ENCODE results near the gene USP5. TPM values are rescaled to one million over a fixed set of nuclear protein-coding genes. Genes with fewer than 3 reads are reported as not detected.

Gene USP5, protein sequence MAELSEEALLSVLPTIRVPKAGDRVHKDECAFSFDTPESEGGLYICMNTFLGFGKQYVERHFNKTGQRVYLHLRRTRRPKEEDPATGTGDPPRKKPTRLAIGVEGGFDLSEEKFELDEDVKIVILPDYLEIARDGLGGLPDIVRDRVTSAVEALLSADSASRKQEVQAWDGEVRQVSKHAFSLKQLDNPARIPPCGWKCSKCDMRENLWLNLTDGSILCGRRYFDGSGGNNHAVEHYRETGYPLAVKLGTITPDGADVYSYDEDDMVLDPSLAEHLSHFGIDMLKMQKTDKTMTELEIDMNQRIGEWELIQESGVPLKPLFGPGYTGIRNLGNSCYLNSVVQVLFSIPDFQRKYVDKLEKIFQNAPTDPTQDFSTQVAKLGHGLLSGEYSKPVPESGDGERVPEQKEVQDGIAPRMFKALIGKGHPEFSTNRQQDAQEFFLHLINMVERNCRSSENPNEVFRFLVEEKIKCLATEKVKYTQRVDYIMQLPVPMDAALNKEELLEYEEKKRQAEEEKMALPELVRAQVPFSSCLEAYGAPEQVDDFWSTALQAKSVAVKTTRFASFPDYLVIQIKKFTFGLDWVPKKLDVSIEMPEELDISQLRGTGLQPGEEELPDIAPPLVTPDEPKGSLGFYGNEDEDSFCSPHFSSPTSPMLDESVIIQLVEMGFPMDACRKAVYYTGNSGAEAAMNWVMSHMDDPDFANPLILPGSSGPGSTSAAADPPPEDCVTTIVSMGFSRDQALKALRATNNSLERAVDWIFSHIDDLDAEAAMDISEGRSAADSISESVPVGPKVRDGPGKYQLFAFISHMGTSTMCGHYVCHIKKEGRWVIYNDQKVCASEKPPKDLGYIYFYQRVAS
- 87.9 and 120 TPM in 2 replicates for total RNA-seq

DNA sequence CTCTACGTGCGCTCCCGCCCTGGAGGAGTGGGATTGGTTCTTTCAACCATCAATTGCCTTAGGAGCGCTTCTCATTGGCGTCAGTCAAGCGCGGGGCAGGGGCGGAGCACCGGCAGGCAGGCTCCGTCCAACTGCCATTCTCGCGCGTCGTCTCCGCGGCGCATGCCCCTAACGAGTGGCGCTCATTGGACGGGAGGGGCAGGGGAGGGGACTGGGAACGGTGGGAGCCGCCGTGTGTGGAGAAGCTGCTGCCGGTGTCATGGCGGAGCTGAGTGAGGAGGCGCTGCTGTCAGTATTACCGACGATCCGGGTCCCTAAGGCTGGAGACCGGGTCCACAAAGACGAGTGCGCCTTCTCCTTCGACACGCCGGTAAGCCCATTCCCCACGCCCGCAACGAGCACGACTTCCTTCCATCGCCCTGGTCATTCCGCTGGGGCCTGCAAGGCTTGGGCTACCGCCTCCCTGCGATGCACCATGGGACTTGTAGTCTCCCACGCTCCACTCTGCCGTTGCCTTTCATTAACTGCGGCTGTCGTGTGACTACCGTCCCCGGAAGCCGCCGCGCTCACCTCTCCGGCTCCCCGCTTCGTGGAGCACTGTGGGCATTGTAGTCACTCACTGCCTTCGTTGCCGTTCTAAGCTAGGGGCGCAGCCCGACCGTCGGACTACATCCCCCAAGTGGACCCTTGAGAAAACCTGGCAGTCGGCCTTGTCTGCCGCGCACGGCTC, at the start of gene USP5:
TSS of gene USP5 (plus strand) at position 230 of the 730 bp plus-strand sequence. CDS start at position 260, 30 bp downstream.

DNA sequence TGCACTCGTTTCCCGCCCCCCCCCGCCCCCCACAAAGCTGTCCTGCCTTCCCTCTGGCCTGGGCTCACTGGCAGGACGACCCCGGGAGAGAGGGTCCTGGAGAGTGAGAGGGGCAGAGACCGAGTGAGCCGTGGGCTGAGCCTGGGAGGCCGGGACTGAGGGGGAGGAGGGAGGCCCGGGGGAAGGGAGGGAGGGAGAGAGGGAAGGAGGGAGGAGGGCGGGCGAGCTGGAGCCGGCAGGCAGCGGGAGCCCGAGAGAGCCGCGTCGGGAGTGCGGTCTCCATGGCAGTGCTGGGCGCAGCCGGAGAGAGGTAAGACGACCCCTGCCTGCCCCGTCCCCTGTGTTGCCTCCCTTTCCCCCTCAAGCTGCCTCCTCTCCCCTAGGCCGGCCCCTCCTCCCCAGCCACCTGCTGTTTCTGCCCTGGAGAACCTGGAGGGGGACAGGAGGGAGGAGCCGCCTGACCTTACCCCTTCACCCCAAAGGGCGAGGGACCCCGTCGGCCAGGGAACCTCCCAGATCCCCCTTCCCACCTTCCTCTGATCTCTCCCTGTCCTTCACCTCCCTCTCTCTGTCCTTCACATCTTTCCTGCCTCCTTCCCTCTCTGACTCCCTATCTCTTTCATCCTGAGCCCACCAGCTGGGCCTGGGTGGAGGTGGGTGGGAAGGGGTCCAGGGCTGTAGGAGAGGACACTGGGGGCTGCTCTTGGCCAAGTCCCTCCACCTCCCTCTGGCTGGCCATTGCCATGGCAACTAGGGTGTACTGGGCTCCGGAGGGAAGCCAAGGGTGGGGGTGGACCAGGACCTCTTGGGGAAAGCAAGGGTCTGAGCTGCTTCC, 30.1 kb upstream of the USP5 start, which contains the start of gene GPR162:
TSS of gene GPR162 (plus strand) at position 231 of the 835 bp plus-strand sequence. CDS start 2,078 bp downstream, outside the sequence.

DNA sequence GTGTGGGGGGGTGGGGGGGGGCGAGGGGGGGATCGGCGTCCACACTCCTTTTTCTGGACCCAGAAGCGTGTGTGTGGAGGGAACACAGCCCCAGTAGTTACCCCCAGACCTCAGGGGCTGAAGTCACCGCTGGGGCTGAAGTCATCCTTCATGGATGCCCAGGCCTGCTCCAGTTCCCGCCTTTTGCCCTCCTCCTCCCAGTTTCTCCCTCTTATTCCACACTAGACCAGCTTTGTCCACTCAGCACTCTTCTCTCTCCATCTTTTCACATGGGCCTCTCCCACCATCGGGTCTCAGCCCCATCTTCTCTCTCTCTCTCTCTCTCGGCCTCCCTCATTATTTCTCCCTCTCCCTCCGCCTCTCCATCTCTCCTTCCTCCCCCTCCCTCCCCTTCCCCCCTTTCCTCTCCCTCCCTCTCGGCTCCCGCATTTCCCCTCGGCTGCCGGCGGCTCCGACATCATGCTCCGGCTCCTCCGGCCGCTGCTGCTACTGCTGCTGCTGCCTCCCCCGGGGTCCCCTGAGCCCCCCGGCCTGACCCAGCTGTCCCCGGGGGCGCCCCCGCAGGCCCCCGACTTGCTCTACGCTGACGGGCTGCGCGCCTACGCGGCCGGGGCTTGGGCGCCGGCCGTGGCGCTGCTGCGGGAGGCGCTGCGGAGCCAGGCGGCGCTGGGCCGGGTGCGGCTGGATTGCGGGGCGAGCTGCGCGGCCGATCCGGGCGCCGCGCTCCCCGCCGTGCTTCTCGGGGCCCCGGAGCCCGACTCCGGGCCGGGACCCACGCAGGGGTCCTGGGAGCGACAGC, 23.8 kb upstream of the USP5 start, which contains the start of gene P3H3:
TSS of gene P3H3 (plus strand) at position 426 of the 799 bp plus-strand sequence. CDS start at position 460, 34 bp downstream.

DNA sequence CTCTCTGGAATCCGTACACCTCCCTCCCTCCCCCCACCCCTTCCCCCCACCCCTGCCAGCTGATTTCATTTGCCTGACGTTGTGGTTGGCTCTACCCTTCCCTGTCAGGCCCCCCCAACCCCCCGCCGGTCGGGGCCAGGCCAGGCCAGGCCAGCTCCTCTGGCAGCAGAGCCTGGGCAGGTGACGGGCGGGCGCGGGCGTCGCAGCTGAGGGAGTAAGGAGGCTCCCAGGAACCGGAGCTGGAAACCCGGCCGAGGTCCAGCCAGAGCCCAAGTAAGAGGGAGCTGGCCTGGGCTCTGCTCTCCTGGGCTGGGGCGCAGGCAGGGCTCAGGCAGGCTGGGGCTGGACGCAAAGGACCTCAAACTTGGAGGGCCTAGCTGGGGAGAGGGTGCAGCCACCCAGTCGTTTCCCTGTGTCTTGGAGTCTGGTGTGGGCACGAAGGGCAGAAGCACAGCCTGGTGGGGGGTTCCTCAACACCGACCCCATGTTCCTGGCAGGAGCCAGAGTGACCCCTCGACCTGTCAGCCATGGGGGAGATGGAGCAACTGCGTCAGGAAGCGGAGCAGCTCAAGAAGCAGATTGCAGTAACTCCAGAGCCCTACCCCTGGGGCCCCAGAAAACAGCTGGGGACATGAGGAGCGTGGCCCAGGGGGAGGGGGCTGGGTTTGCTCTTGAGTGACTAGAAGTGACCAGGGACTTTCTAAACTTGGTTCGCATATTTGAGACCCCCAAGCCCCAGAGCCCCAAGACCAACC, 11.0 kb upstream of the USP5 start, which contains the start of gene GNB3:
TSS of gene GNB3 (plus strand) at position 165 of the 755 bp plus-strand sequence. CDS start at position 528, 363 bp downstream.

DNA sequence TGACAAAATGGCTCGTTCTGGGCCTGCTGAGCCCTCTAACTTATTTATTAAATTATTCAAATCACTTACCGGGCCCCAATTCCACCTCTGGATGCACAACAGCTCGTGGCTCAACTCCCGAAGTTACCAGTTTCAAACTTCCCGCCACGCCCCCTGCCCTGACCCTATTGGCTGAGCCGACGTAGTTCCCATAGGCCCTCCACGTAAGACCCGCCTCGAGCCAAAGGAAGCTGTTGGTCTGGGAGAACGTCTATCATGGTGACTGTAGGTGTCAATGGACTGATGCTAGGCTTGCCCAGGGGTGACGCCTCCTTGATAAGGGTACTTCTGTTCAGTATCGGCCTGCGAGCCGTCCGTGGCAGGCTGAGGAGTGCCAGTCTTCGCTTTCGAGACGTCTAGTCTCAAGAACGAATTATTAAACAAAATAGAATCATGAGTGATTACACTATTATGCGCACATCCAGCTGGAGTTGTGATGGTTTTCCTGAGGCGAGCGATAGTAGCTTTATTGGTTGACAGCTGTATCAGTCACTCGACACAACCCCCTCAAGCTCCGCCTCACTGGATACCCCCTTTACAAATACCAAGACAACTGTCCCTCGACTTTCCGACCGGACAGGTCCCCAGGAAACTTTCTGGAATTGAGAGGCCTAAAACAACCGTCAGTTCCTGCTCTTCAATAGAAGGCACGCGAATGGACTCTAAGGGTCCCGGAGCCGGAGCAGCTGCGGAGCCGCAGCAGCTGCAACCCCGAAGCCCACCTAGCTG, 613 bp upstream of the USP5 start, which contains the start of gene CDCA3:
TSS of gene CDCA3 (minus strand) at position 134 of the 768 bp plus-strand sequence. CDS start 334 bp downstream, outside the sequence.

DNA sequence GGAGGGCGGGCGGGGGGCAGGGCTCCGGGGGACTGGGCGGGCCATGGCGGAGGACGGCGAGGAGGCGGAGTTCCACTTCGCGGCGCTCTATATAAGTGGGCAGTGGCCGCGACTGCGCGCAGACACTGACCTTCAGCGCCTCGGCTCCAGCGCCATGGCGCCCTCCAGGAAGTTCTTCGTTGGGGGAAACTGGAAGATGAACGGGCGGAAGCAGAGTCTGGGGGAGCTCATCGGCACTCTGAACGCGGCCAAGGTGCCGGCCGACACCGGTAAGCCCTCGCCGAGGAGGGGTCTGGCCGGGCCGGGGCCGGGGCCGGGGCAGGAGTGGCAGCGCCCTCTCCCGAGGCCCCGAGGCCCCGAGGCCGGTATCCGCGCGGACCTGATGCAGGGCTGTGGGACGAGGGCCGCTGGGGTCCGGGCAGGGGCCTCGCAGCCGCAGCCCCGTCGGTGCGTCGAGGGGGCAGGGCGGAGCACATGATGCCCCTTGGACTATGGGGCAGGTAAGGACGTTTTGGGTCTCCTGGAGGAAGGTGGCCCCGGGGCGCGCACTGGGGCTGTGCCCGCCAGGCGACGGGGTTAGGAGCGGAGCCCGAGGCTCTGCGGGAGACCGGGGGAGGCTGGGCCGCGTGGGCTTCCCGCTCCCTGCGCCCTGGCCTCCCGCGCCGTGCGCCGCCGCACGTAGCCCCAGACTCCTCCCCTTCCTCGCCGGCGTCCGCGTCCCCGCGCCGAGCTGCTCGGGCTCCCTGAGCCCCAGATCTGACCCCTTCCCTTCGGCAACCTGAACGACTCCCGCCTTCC, 15.7 kb downstream of the USP5 start, which contains the start of gene TPI1:
TSS of gene TPI1 (plus strand) at position 119 of the 798 bp plus-strand sequence. CDS start at position 155, 36 bp downstream.

DNA sequence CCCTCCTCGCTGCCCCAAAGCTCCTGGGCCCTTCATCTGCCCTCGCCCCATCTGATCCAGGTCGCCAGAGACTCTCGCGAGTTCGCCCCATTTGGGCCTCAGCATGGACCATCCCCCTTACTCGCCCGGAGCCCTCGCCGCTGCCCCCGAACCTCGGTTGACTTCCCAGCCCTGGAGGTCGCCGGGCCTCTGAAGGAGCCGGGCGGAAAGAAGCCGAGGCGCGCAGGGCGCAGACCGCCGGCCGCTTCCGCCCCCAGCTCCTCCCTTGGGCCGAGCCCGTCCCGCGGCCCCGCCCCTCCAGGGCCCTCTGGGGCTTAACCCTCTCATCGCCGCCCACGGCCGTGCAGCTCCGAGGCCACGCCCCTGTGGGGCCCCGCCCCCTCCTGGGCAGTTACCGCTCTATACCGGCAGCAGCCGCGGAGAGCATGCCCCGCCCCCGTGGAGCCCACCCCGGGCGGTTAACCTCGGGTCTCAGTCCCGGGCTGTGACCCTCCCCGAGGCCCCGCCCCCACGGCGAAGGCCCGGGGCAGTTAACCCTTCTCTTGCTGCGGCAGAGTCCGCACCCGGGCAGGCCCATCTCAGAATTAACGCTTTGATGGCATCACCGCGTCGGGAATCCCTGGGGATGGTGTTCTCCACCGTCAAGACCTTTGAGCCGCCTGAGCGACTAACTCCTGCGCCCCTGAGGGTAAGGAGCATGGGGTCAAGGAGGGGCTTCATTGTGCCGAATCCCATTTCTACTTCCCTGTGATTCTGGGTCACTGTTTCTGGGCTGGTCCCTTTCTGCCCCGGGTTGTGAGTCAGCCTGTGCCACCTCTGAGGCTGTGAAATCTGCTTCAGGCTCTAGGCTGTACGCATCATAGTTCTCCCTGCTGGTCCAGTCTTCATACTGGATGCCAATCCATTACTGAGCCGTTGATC, 21.4 kb downstream of the USP5 start, which contains the start of gene SPSB2:
TSS of gene SPSB2 (minus strand) at position 210 of the 921 bp plus-strand sequence. CDS start 402 bp downstream, outside the sequence.

DNA sequence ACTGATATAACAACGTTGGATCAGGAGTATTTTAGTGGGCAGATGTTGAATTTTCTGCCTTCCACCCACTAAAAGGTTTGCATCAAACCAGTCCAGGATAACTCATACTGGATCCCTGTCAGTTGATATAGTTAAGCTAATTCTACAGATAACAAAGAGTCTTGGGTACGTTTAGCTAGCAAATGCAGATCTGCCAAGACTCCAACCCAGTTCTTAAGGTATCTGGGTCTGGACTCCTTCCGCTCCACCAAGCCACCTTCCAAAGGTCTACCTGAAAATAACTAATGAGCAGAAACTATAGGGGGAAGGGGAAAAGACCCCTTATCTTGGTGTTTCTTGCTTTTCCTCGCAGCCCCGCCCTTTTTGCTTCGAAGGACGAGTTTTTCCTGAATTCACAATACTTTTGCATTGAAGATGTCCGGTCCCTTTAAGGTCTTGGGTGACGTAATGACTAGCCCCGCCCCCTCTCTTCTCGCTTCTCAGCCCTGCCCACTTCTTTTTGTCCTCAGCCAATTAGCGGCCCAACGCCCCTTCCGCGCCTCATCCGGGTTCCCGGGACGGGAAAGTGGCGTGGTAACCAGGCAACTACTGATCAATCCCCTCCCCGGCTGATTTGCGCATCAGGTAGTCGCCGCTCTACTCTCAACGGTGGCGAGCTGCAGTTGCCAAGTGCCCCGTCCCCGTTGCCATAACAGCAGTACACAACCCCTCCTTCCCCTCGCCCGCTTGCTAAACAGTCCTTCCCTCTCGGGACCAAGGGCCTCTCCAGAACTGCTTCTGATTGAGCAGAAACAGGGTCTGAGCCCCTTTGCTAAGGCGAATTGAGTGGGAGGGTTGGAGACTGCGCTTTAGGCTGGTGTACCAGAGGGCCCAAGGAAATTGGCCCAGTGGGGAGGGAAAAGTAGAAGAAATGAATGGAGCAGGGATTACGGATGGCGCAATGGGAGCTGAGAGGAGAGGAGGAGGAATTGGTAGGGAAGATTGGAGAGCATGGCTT, 52.6 kb downstream of the USP5 start, which contains the start of gene LRRC23:
TSS of gene LRRC23 (plus strand) at position 543 of the 997 bp plus-strand sequence. CDS start 812 bp downstream, outside the sequence.

DNA sequence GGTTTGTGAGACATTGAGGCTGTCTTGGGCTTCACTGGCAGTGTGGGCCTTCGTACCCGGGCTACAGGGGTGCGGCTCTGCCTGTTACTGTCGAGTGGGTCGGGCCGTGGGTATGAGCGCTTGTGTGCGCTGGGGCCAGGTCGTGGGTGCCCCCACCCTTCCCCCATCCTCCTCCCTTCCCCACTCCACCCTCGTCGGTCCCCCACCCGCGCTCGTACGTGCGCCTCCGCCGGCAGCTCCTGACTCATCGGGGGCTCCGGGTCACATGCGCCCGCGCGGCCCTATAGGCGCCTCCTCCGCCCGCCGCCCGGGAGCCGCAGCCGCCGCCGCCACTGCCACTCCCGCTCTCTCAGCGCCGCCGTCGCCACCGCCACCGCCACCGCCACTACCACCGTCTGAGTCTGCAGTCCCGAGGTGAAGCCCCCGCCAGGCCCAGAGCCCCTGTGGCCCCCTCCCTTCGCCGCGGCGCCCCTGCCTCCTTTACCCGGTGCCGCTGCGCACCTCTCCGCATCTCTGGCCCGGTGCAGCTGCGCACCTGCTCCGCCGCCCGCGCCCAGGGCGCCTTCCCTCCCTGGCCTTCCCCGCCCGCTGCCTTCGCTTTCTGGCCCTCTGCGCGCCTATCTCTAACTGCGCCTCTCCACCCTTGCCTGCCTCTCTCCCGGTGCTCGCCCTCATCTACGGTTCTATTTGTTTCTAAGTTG, 62.4 kb downstream of the USP5 start, which contains the start of gene ENO2:
TSS of gene ENO2 (plus strand) at position 335 of the 701 bp plus-strand sequence. CDS start 1,253 bp downstream, outside the sequence.

Other genes with a start within 250 kb of the USP5 start
- 195 and 243 TPM in 2 replicates for gene CHD4, start 244.8 kb upstream of the USP5 start, total RNA-seq
- not detected in 2 replicates for gene LPAR5, start 216.2 kb upstream of the USP5 start, total RNA-seq
- 0.46 TPM in 1 of 2 replicates, not detected in the other for gene ACRBP, start 204.7 kb upstream of the USP5 start, total RNA-seq
- 26.4 and 36.8 TPM in 2 replicates for gene ING4, start 189.0 kb upstream of the USP5 start, total RNA-seq
- 11.0 and 20.2 TPM in 2 replicates for gene ZNF384, start 162.8 kb upstream of the USP5 start, total RNA-seq
- 0.23 and 0.30 TPM in 2 replicates for gene PIANP, start 151.3 kb upstream of the USP5 start, total RNA-seq
- 78.9 and 83.4 TPM in 2 replicates for gene COPS7A, start 128.1 kb upstream of the USP5 start, total RNA-seq
- 184 and 213 TPM in 2 replicates for gene MLF2, start 99.0 kb upstream of the USP5 start, total RNA-seq
- 37.4 and 109 TPM in 2 replicates for gene PTMS, start 85.8 kb upstream of the USP5 start, total RNA-seq
- gene LAG3, start 79.6 kb upstream of the USP5 start, total RNA-seq = 0.05 TPM in 1 of 2 replicates, not detected in the other
- 1.0 and 1.5 TPM in 2 replicates for gene CD4, start 62.6 kb upstream of the USP5 start, total RNA-seq
- gene GPR162, start 30.3 kb upstream of the USP5 start, total RNA-seq = 2.1 and 2.6 TPM in 2 replicates
- gene P3H3, start 23.7 kb upstream of the USP5 start, total RNA-seq = 216 and 275 TPM in 2 replicates
- gene GNB3, start 11.2 kb upstream of the USP5 start, total RNA-seq = 3.6 and 4.7 TPM in 2 replicates
- 2.1 and 8.1 TPM in 2 replicates for gene CDCA3, start 864 bp upstream of the USP5 start, total RNA-seq
- 1,296 and 1,307 TPM in 2 replicates for gene TPI1, start 15.4 kb downstream of the USP5 start, total RNA-seq
- 2.6 and 5.0 TPM in 2 replicates for gene SPSB2, start 21.2 kb downstream of the USP5 start, total RNA-seq
- 8.8 and 14.6 TPM in 2 replicates for gene LRRC23, start 52.7 kb downstream of the USP5 start, total RNA-seq
- 78.1 and 80.9 TPM in 2 replicates for gene ENO2, start 62.4 kb downstream of the USP5 start, total RNA-seq
- 20.2 and 26.3 TPM in 2 replicates for gene ATN1, start 75.8 kb downstream of the USP5 start, total RNA-seq
- gene RNU7-1, start 91.7 kb downstream of the USP5 start, total RNA-seq = not detected in 2 replicates
- 47.2 and 210 TPM in 2 replicates for gene C12orf57, start 91.9 kb downstream of the USP5 start, total RNA-seq
- gene PTPN6, start 99.2 kb downstream of the USP5 start, total RNA-seq = not detected in 2 replicates
- gene PHB2, start 118.5 kb downstream of the USP5 start, total RNA-seq = 105 and 148 TPM in 2 replicates
- gene EMG1, start 118.8 kb downstream of the USP5 start, total RNA-seq = 45.7 and 48.1 TPM in 2 replicates
- 6.5 and 6.7 TPM in 2 replicates for gene LPCAT3, start 166.3 kb downstream of the USP5 start, total RNA-seq
- 67.2 and 431 TPM in 2 replicates for gene C1S, start 208.6 kb downstream of the USP5 start, total RNA-seq
- 22.7 and 129 TPM in 2 replicates for gene C1R, start 240.3 kb downstream of the USP5 start, total RNA-seq

Data from smooth muscle cell of the umbilical artery (primary cell).